ENCODE results near the gene CCDC83.

The CCDC83 gene

GRCh38 chr11:85961130-85961529 lies 105.9 kb downstream of the CCDC83 start:
- intact Hi-C loops (cut with DNase I), result no loop called here
- DNase-seq, result no peak

GRCh38 chr11:85961930-85962363 lies 106.8 kb downstream of the CCDC83 start:
- no peak for DNase-seq
- intact Hi-C loops (cut with DNase I), result no loop called here

GRCh38 chr11:85965202-85965601 lies 110.0 kb downstream of the CCDC83 start:
- no peak for DNase-seq
- intact Hi-C loops (cut with DNase I), result no loop called here

GRCh38 chr11:85967457-85967856 lies 112.3 kb downstream of the CCDC83 start:
- DNase-seq, result no peak
- intact Hi-C loops (cut with DNase I), result no loop called here
